Measurements from ENCODE around the gene SLC28A2. TPM values are rescaled to one million over a fixed set of nuclear protein-coding genes. Genes with fewer than 3 reads are reported as not detected.
"Not testable (repeated sequence)": the region's sequence is repeated elsewhere in the genome, so short reads cannot be mapped to it uniquely, and the experiment has no call there.

The SLC28A2 gene
- total RNA-seq, 2 donors from 2014 or later = not detected

DNA sequence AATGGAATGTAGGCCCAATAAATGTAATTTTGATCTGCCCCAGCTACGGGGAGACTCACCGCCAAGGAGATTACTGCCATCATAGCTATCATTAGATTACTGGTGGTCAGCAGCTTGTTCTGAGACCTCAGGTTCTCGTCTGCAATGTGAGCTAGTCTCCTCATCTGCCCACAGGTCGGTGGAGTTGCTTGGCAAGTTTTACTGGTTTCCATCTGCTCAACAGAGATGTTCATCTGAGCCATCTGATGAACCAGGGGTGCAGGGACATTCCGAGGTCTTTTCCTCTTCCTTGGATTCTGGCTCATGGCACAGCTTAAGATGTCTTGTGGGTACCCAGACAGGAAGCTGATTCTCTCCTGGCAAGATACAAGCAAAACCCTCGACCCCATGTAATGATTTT is 15.2 kb upstream of the SLC28A2 start:
- H3K27me3 Mint-ChIP-seq = peaks cover 8 to 10% of the 10 kb centered on the region in 2 donors
- H3K9me3 Mint-ChIP-seq = peaks cover 18% of the 10 kb centered on the region
- H3K4me1 Mint-ChIP-seq (ENCODE audit: low read depth in 2 of 2); H3K4me3 Mint-ChIP-seq; H3K27ac Mint-ChIP-seq; DNase-seq (ENCODE audit: low spot score); ATAC-seq: not testable (repeated sequence)
- H3K36me3 Mint-ChIP-seq = peaks cover 38% of the 10 kb centered on the region

DNA sequence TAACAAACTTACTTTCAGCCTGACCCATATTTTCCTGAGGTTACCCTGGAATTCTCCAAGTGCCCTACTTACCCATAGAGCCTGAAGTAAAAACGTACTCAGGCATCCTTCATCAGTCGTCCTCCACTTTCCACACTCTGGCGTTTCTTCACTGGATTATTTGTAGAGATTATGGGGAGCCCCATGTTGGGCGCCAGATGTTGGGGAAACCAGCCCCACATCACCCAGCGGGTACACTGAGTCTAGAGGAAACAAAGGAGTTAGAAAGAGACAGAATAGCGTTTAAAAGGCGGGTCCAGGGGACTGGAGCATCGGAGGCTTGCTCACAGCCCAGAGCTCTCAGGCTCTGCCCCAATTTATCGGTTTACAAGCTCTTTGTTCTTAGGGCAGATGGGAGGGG is 9.7 kb upstream of the SLC28A2 start:
- Mint-ChIP-seq H3K4me3 (no peak overlapping the region), H3K9me3 (peaks cover 16% of the 10 kb centered on the region), H3K27ac (no peak overlapping the region), H3K36me3 (peaks cover 50% of the 10 kb centered on the region), H3K4me1 (ENCODE audit: low read depth in 2 of 2) (no peaks in the 10 kb centered on the region), H3K27me3 (peaks cover 3 to 8% of the 10 kb centered on the region in 2 donors)
- DNase-seq (ENCODE audit: low spot score) (no peak), ATAC-seq (no peak)

GRCh38 chr15:45249125-45249780 is 2.8 kb upstream of the SLC28A2 start:
- Mint-ChIP-seq H3K36me3 (peaks cover 10% of the 10 kb centered on the region), H3K4me1 (ENCODE audit: low read depth in 2 of 2) (no peaks in the 10 kb centered on the region)
- DNase-seq (ENCODE audit: low spot score) = no peak

DNA sequence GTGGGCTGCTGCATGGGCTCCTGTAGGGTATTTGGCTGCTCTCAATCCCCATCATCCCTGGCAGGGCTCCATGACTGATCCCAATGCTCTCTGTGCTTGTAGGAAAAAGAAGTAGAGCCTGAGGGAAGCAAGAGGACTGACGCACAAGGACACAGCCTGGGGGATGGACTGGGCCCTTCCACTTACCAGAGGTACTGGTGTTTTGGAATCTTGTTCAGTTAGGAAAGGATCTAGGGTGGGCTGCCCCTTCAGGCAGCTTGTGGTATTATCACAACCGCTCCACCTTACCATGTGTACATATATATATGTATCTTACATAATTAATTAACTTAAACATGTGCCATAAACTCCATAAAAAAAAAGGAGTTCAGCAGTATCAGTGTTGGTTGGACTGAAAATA is 1.3 kb downstream of the SLC28A2 start:
- Mint-ChIP-seq H3K27ac (no peak overlapping the region), H3K9me3 (no peaks in the 10 kb centered on the region), H3K36me3 (no peaks in the 10 kb centered on the region), H3K4me1 (ENCODE audit: low read depth in 2 of 2) (no peaks in the 10 kb centered on the region), H3K4me3 (no peak overlapping the region), H3K27me3 (no peaks in the 10 kb centered on the region)
- DNase-seq (ENCODE audit: low spot score) = no peak
- ATAC-seq = no peak

More at GRCh38 chr15:45249125-45249780, 2.8 kb upstream of the SLC28A2 start:
- no peaks in the 10 kb centered on the region for H3K27me3 Mint-ChIP-seq
- peaks cover 4% of the 10 kb centered on the region for H3K9me3 Mint-ChIP-seq
- no peak for ATAC-seq
- no peak overlapping the region for H3K4me3 Mint-ChIP-seq
- H3K27ac Mint-ChIP-seq = no peak overlapping the region

DNA sequence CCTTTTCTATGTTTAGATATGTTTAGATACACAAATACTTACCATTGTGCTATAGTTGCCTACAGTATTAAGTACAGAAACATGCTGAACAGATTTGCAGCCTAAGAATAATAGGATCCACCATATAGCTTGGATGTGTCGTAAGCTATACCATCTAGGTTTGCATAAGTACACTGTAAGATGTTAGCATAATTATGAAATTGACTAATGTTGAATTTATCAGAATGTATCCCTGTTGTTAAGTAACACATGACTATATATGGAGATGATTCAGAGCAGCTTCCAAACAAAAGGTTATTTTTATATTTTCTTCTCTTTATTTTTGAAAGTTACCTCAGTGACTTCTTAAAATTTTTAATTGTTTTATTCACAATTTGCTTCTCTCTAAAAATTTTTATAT is 2.4 kb downstream of the SLC28A2 start:
- Mint-ChIP-seq H3K36me3 (no peaks in the 10 kb centered on the region), H3K9me3 (no peaks in the 10 kb centered on the region), H3K4me1 (ENCODE audit: low read depth in 2 of 2) (no peaks in the 10 kb centered on the region), H3K4me3 (no peak overlapping the region), H3K27me3 (no peaks in the 10 kb centered on the region), H3K27ac (no peak overlapping the region)
- ATAC-seq = no peak
- no peak for DNase-seq (ENCODE audit: low spot score)

- not testable (repeated sequence) for H3K27me3 Mint-ChIP-seq; DNase-seq (ENCODE audit: low spot score); H3K36me3 Mint-ChIP-seq; H3K27ac Mint-ChIP-seq; H3K4me3 Mint-ChIP-seq; H3K4me1 Mint-ChIP-seq (ENCODE audit: low read depth in 2 of 2); H3K9me3 Mint-ChIP-seq; ATAC-seq
Measured at GRCh38 chr15:45254824-45255223, 2.8 kb downstream of the SLC28A2 start.

- H3K4me1 Mint-ChIP-seq (ENCODE audit: low read depth in 2 of 2) = no peaks in the 10 kb centered on the region
Measured at GRCh38 chr15:45259796-45260195, 7.8 kb downstream of the SLC28A2 start.

DNA sequence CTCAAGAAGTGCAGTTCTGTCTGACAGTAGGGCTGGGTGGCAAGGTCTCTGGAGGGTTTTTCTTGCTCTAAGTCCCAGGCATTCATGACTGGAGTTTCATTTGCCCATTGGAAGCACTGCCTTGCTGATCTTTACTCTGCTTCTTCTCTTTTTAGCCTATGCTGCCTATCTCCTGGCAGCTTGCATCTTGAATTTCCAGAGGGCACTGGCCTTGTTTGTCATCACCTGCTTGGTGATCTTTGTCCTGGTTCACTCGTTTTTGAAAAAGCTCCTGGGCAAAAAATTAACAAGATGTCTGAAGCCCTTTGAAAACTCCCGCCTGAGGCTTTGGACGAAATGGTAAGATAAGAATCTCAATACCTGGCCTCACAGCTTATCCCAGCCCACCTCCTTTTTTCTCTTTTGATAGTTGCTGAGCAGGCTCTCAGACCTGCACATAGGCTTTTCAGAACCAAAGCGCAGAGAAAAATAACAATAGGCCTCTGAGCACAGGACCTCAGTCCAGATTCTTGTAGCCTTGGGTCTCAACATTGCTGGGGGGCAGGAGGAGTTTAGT is 10.9 kb downstream of the SLC28A2 start:
- H3K4me1 Mint-ChIP-seq (ENCODE audit: low read depth in 2 of 2) = no peaks in the 10 kb centered on the region
- peaks cover 0 to 10% of the 10 kb centered on the region in 2 donors for H3K27me3 Mint-ChIP-seq
- H3K27ac Mint-ChIP-seq = no peak overlapping the region

More at GRCh38 chr15:45259796-45260195, 7.8 kb downstream of the SLC28A2 start:
- no peak for ATAC-seq
- no peak overlapping the region for H3K27ac Mint-ChIP-seq
- no peaks in the 10 kb centered on the region for H3K9me3 Mint-ChIP-seq
- H3K27me3 Mint-ChIP-seq = peaks cover 0 to 10% of the 10 kb centered on the region in 2 donors
- no peaks in the 10 kb centered on the region for H3K36me3 Mint-ChIP-seq
- no peak for DNase-seq (ENCODE audit: low spot score)
- no peak overlapping the region for H3K4me3 Mint-ChIP-seq

GRCh38 chr15:45263854-45264253 is 11.8 kb downstream of the SLC28A2 start:
- no peak for DNase-seq (ENCODE audit: low spot score)
- no peak overlapping the region for H3K27ac Mint-ChIP-seq
- H3K9me3 Mint-ChIP-seq = no peaks in the 10 kb centered on the region
- no peaks in the 10 kb centered on the region for H3K36me3 Mint-ChIP-seq
- ATAC-seq = no peak
- no peaks in the 10 kb centered on the region for H3K4me1 Mint-ChIP-seq (ENCODE audit: low read depth in 2 of 2)
- H3K27me3 Mint-ChIP-seq = peaks cover 0 to 10% of the 10 kb centered on the region in 2 donors
- H3K4me3 Mint-ChIP-seq = no peak overlapping the region

More for the DNA sequence above, 10.9 kb downstream of the SLC28A2 start:
- no peak for ATAC-seq
- Mint-ChIP-seq H3K9me3 (no peaks in the 10 kb centered on the region), H3K4me3 (no peak overlapping the region), H3K36me3 (no peaks in the 10 kb centered on the region)
- DNase-seq (ENCODE audit: low spot score) = no peak

DNA sequence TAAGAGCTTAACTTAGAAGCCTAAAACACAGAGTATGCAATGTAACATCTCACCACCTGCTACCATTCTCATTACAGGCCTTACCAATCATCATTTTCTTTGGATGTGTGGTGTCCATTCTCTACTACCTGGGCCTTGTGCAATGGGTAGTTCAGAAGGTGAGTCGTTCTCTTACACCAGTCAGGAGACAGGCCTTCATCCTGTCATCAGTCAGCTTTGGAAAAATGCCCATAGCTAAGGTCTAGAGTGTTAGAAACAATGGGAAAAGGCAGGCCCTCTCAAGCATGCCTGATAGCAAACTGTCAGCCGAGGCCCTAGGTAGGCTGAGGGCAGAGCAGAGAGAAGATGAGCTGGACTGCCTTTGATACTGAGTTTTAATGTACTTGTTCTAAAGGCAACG is 13.5 kb downstream of the SLC28A2 start:
- peaks cover 0 to 10% of the 10 kb centered on the region in 2 donors for H3K27me3 Mint-ChIP-seq
- H3K36me3 Mint-ChIP-seq = no peaks in the 10 kb centered on the region
- no peak overlapping the region for H3K4me3 Mint-ChIP-seq
- ATAC-seq = no peak
- no peak overlapping the region for H3K27ac Mint-ChIP-seq
- no peaks in the 10 kb centered on the region for H3K9me3 Mint-ChIP-seq
- DNase-seq (ENCODE audit: low spot score) = no peak
- H3K4me1 Mint-ChIP-seq (ENCODE audit: low read depth in 2 of 2) = no peaks in the 10 kb centered on the region

GRCh38 chr15:45268135-45268534 is 16.1 kb downstream of the SLC28A2 start:
- Mint-ChIP-seq H3K36me3 (no peaks in the 10 kb centered on the region), H3K27ac (no peak overlapping the region), H3K9me3 (no peaks in the 10 kb centered on the region), H3K4me3 (no peak overlapping the region), H3K27me3 (no peaks in the 10 kb centered on the region), H3K4me1 (ENCODE audit: low read depth in 2 of 2) (no peaks in the 10 kb centered on the region)
- DNase-seq (ENCODE audit: low spot score) = no peak
- no peak for ATAC-seq

GRCh38 chr15:45274636-45275380 is 22.8 kb downstream of the SLC28A2 start:
- no peak for ATAC-seq
- H3K9me3 Mint-ChIP-seq = no peaks in the 10 kb centered on the region

GRCh38 chr15:45276831-45277230 is 24.8 kb downstream of the SLC28A2 start:
- no peak for DNase-seq (ENCODE audit: low spot score)
- Mint-ChIP-seq H3K9me3 (no peaks in the 10 kb centered on the region), H3K27ac (no peak overlapping the region), H3K4me1 (ENCODE audit: low read depth in 2 of 2) (peaks cover 11 to 16% of the 10 kb centered on the region in 2 donors), H3K4me3 (no peak overlapping the region), H3K36me3 (no peaks in the 10 kb centered on the region), H3K27me3 (no peaks in the 10 kb centered on the region)
- ATAC-seq = no peak

More at GRCh38 chr15:45274636-45275380, 22.8 kb downstream of the SLC28A2 start:
- Mint-ChIP-seq H3K27me3 (no peaks in the 10 kb centered on the region), H3K27ac (no peak overlapping the region), H3K4me1 (ENCODE audit: low read depth in 2 of 2) (peaks cover 11 to 16% of the 10 kb centered on the region in 2 donors), H3K36me3 (no peaks in the 10 kb centered on the region), H3K4me3 (no peak overlapping the region)
- no peak for DNase-seq (ENCODE audit: low spot score)

Data from natural killer cell treated with Interleukin-12 subunit alpha and Interleukin-12 subunit beta and Interleukin-15 and Interleukin-18, amount 100 ng/mL, for 72 hours (primary cell).